ENCODE measurements around the gene SNCA.

DNA sequence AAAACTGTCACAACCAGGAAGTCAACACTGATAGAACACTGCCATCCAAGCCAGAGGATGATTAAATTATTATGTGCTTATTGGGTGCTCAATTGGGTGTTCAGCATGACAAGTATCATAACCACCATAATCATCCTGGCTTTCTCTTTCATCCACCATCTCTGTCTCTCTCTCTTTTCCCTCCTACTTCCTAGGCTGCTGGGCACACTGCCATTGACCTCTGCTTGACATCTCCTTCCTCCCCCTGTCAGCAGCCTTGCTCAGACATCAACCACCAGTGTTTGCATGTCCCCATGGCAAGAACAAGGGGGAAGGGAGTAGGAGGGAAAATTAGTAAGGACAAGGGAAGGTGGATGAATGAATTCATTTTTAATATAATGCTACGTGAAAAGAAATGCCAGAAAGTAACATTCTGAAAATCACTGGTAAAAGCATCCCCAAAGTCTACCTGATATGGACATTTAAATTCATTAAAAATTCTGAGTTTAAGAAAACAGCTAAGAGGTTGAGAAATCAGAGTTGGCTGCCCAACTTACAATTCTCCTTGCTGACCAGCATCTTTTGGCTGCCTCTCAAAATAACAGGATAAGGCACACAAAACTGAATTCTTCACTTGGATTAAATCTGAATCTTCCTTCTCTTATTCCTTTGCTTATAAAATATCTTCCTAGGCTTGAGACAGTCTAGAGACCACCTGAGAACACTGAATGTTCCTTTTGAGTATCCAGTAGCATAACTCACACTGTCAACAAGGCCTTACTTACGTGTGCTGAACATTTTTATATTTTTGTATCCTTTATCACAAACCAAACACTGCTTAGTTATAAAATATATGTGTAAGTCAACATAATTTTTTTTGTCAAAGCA lies 48.5 kb downstream of the SNCA start:
- TF ChIP-seq, protein P1, sequence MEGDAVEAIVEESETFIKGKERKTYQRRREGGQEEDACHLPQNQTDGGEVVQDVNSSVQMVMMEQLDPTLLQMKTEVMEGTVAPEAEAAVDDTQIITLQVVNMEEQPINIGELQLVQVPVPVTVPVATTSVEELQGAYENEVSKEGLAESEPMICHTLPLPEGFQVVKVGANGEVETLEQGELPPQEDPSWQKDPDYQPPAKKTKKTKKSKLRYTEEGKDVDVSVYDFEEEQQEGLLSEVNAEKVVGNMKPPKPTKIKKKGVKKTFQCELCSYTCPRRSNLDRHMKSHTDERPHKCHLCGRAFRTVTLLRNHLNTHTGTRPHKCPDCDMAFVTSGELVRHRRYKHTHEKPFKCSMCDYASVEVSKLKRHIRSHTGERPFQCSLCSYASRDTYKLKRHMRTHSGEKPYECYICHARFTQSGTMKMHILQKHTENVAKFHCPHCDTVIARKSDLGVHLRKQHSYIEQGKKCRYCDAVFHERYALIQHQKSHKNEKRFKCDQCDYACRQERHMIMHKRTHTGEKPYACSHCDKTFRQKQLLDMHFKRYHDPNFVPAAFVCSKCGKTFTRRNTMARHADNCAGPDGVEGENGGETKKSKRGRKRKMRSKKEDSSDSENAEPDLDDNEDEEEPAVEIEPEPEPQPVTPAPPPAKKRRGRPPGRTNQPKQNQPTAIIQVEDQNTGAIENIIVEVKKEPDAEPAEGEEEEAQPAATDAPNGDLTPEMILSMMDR (IDR thresholded peaks at IDR 0.05) = no peak
- TF ChIP-seq POLR2A (IDR thresholded peaks at IDR 0.05) (no peak), POLR2AphosphoS5 (IDR thresholded peaks at IDR 0.05) (no peak), EP300 (IDR thresholded peaks at IDR 0.05) (no peak)

Data from upper lobe of left lung (tissue), 4 donors.